ENCODE measurements around the gene LRRC8E. TPM values are rescaled to one million over a fixed set of nuclear protein-coding genes. Genes with fewer than 3 reads are reported as not detected.

Gene LRRC8E
- total RNA-seq, 1 experiment from 2014 or later: 18.1 TPM

- peak within 1 kb of the TSS; percentile 97 for H3K9ac ChIP-seq (ENCODE audit: low read length)
- H3K9me2 ChIP-seq (ENCODE audit: insufficient read depth): no peaks in the 10 kb centered on the region
- peak within 1 kb of the TSS; percentile 92 for H3K27ac ChIP-seq (ENCODE audit: low read depth, low read length)
- no peak within 1 kb of the TSS for H2AFZ ChIP-seq (ENCODE audit: low read depth, low read length, poor library complexity, severe bottlenecking)
- intact Hi-C loops (cut with micrococcal nuclease): loop anchor here (2.0 kb wide), 1 partner anchor 15 kb away; the partner anchor contains the start of gene LRRC8E
- no peaks in the 10 kb centered on the region for H3K27me3 ChIP-seq (ENCODE audit: insufficient read depth, low read length)
- peak within 1 kb of the TSS; percentile 97 for H3K4me2 ChIP-seq (ENCODE audit: low read length)
- H4K20me1 ChIP-seq (ENCODE audit: insufficient read depth): no peaks in the 10 kb centered on the region
- peaks cover 54% of the 10 kb centered on the region for H3K79me2 ChIP-seq (ENCODE audit: insufficient read depth, low read length)
- RAD21 ChIA-PET (ENCODE audit: low non-redundant PET in 1 of 2, low total read pairs in 2 of 2, uncharacterized antibody in 2 of 2, unreplicated experiment in 2 of 2): interaction anchor here in 1 of 2 experiments (1.0 kb wide), 1 partner anchor 35 kb away, joined by 4 read pairs; no protein-coding TSS in a partner anchor
- CTCF ChIA-PET: interaction anchor here (0.7 to 1.2 kb wide), 12 partner anchors 10 to 610 kb away, joined by 3 to 18 read pairs (median 4); partner anchors contain the start of genes SNAPC2 and ZNF414
- ATAC-seq (peak; percentile 85), DNase-seq (ENCODE audit: low read depth, low spot score) (peak; percentile 98)
- H3K4me3 ChIP-seq (replicated peaks in 1 of 2; ENCODE audit: low read depth in 1 of 2, low read length in 2 of 2): peak within 1 kb of the TSS; percentile 75 to 97
- BruUV-seq (replicated peaks): no TSS peak
- H3K4me1 ChIP-seq (ENCODE audit: control insufficient read depth in 1 of 2, insufficient read depth in 2 of 2, low read length in 2 of 2): peaks cover 3 to 30% of the 10 kb centered on the region in 2 experiments; a peak in 2 of 4 replicates
- H3K9me3 ChIP-seq (ENCODE audit: control insufficient read depth in 1 of 2, insufficient read depth in 1 of 2, low read depth in 1 of 2, low read length in 2 of 2): no peaks in the 10 kb centered on the region
- peaks cover 0 to 9% of the 10 kb centered on the region in 2 experiments; a peak in 2 of 4 replicates for H3K36me3 ChIP-seq (ENCODE audit: control insufficient read depth in 1 of 2, insufficient read depth in 2 of 2, low read length in 2 of 2)
- POLR2A ChIA-PET: interaction anchor here (0.6 to 2.1 kb wide), 5 partner anchors 14 to 34 kb away, joined by 3 to 11 read pairs (median 8); partner anchors contain the start of genes LRRC8E and SNAPC2
- TF ChIP-seq, protein P1, sequence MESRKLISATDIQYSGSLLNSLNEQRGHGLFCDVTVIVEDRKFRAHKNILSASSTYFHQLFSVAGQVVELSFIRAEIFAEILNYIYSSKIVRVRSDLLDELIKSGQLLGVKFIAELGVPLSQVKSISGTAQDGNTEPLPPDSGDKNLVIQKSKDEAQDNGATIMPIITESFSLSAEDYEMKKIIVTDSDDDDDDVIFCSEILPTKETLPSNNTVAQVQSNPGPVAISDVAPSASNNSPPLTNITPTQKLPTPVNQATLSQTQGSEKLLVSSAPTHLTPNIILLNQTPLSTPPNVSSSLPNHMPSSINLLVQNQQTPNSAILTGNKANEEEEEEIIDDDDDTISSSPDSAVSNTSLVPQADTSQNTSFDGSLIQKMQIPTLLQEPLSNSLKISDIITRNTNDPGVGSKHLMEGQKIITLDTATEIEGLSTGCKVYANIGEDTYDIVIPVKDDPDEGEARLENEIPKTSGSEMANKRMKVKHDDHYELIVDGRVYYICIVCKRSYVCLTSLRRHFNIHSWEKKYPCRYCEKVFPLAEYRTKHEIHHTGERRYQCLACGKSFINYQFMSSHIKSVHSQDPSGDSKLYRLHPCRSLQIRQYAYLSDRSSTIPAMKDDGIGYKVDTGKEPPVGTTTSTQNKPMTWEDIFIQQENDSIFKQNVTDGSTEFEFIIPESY (IDR thresholded peaks at IDR 0.05; ENCODE audit: extremely low read depth, insufficient replicate concordance, low read length): no peak
- peak; percentile 28; the same call in 1 of the 2 replicates for TF ChIP-seq EGR1 (IDR thresholded peaks at IDR 0.05; ENCODE audit: low read depth)
- TF ChIP-seq EZH2phosphoT487 (IDR thresholded peaks at IDR 0.05; ENCODE audit: borderline replicate concordance): no peak
- TF ChIP-seq, protein P2, sequence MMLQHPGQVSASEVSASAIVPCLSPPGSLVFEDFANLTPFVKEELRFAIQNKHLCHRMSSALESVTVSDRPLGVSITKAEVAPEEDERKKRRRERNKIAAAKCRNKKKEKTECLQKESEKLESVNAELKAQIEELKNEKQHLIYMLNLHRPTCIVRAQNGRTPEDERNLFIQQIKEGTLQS (IDR thresholded peaks at IDR 0.05): no peak
- no peak for TF ChIP-seq ELF1 (IDR thresholded peaks at IDR 0.05; ENCODE audit: borderline replicate concordance, low read depth)
- TF ChIP-seq, protein P3, sequence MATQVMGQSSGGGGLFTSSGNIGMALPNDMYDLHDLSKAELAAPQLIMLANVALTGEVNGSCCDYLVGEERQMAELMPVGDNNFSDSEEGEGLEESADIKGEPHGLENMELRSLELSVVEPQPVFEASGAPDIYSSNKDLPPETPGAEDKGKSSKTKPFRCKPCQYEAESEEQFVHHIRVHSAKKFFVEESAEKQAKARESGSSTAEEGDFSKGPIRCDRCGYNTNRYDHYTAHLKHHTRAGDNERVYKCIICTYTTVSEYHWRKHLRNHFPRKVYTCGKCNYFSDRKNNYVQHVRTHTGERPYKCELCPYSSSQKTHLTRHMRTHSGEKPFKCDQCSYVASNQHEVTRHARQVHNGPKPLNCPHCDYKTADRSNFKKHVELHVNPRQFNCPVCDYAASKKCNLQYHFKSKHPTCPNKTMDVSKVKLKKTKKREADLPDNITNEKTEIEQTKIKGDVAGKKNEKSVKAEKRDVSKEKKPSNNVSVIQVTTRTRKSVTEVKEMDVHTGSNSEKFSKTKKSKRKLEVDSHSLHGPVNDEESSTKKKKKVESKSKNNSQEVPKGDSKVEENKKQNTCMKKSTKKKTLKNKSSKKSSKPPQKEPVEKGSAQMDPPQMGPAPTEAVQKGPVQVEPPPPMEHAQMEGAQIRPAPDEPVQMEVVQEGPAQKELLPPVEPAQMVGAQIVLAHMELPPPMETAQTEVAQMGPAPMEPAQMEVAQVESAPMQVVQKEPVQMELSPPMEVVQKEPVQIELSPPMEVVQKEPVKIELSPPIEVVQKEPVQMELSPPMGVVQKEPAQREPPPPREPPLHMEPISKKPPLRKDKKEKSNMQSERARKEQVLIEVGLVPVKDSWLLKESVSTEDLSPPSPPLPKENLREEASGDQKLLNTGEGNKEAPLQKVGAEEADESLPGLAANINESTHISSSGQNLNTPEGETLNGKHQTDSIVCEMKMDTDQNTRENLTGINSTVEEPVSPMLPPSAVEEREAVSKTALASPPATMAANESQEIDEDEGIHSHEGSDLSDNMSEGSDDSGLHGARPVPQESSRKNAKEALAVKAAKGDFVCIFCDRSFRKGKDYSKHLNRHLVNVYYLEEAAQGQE (IDR thresholded peaks at IDR 0.05; ENCODE audit: low read depth): no peak
- no peak for TF ChIP-seq TCF7L2 (IDR thresholded peaks at IDR 0.05; ENCODE audit: borderline replicate concordance, extremely low read depth, insufficient read depth, insufficient read length)
- no peak; the same call in none of the 2 replicates for TF ChIP-seq RAD21 (IDR thresholded peaks at IDR 0.05; ENCODE audit: low read depth)
- TF ChIP-seq, protein P4, sequence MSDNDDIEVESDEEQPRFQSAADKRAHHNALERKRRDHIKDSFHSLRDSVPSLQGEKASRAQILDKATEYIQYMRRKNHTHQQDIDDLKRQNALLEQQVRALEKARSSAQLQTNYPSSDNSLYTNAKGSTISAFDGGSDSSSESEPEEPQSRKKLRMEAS (IDR thresholded peaks at IDR 0.05): peak; percentile 99
- peak; percentile 98 for TF ChIP-seq POLR2AphosphoS5 (IDR thresholded peaks at IDR 0.05; ENCODE audit: low read depth, low read length)
- no peak for TF ChIP-seq SRF (IDR thresholded peaks at IDR 0.05; ENCODE audit: low read depth)
- no peak for TF ChIP-seq ZFX (IDR thresholded peaks at IDR 0.05)
- no peak for TF ChIP-seq ZNF274 (IDR thresholded peaks at IDR 0.05; ENCODE audit: low read depth, low read length)
- no peak for TF ChIP-seq EZH2 (IDR thresholded peaks at IDR 0.05)
- no peak; the same call in 1 of the 2 replicates for TF ChIP-seq SP1 (IDR thresholded peaks at IDR 0.05; ENCODE audit: low read depth)
- TF ChIP-seq CBX3 (IDR thresholded peaks at IDR 0.05; ENCODE audit: low read depth): no peak
- peak; percentile 71 for TF ChIP-seq YY1 (IDR thresholded peaks at IDR 0.05; ENCODE audit: extremely low read depth, insufficient replicate concordance, low read depth, low read length)
- TF ChIP-seq JUND (IDR thresholded peaks at IDR 0.05): no peak
- TF ChIP-seq POLR2A (IDR thresholded peaks at IDR 0.05; ENCODE audit: borderline replicate concordance, extremely low read depth, insufficient read depth, insufficient read length): peak; percentile 97
Measured at GRCh38 chr19:7903244-7904073, 15.1 kb downstream of the LRRC8E start, which contains the start of gene MAP2K7. Gene MAP2K7 (plus strand): TSS chr19:7903877. CDS start chr19:7903945, 68 bp downstream.

All from HCT116 (cell line).